Measurements from ENCODE around the gene IL31RA. TPM values are rescaled to one million over a fixed set of nuclear protein-coding genes. Genes with fewer than 3 reads are reported as not detected.
"Not testable (repeated sequence)": the region's sequence is repeated elsewhere in the genome, so short reads cannot be mapped to it uniquely, and the experiment has no call there.

Gene IL31RA
- total RNA-seq (not detected), total RNA-seq (0 to 0.21 (median 0) reads per million in 29 experiments)
- total RNA-seq (2013), result not detected

GRCh38 chr5:55850839-55851674 lies at the start of gene IL31RA:
Gene IL31RA (plus strand): TSS chr5:55851357. CDS start chr5:55851571, 214 bp downstream.
- 87% methylated on average over 6 of the region's 10 CpGs for WGBS (ENCODE audit: insufficient coverage)
- Histone ChIP-seq H3K4me3 (ENCODE audit: control insufficient read depth in 1 of 2, extremely low read depth in 1 of 2, low read length in 1 of 2) (no peak within 1 kb of the TSS), H3K27me3 (replicated peaks in 1 of 2; ENCODE audit: control insufficient read depth in 2 of 2, extremely low read depth in 1 of 2, insufficient read depth in 2 of 2, low read length in 1 of 2) (no peaks in the 10 kb centered on the region), H3K27ac (ENCODE audit: low read length) (no peak within 1 kb of the TSS), H3K9me3 (no peaks in the 10 kb centered on the region), H3K36me3 (ENCODE audit: control insufficient read depth in 2 of 2, extremely low read depth in 1 of 2, insufficient read depth in 1 of 2, low read length in 1 of 2) (no peaks in the 10 kb centered on the region), H3K4me1 (ENCODE audit: control insufficient read depth in 1 of 2, extremely low read depth in 1 of 2, insufficient read depth in 2 of 2, low read length in 2 of 2) (peaks cover 5 to 10% of the 10 kb centered on the region in 2 experiments)
- POLR2A ChIA-PET, result no interaction called here
- H3K27me3 Mint-ChIP-seq, result peaks cover 6 to 7% of the 10 kb centered on the region in 2 donors
- CTCF ChIA-PET, result no interaction called here
- no peak for DNase-seq
- H3K9me3 Mint-ChIP-seq, result no peaks in the 10 kb centered on the region
- ATAC-seq (replicated peaks in 1 of 4), result no peak
- no peak within 1 kb of the TSS for H3K4me3 Mint-ChIP-seq
- no peaks in the 10 kb centered on the region for H3K36me3 Mint-ChIP-seq
- no peak within 1 kb of the TSS for H3K27ac Mint-ChIP-seq
- peaks cover 9 to 11% (median 9%) of the 10 kb centered on the region in 3 donors for H3K4me1 Mint-ChIP-seq

- H3K4me3 Mint-ChIP-seq; CTCF ChIA-PET; H3K27me3 Mint-ChIP-seq; H3K27ac ChIP-seq (ENCODE audit: low read length); ATAC-seq (replicated peaks in 1 of 4); H3K36me3 Mint-ChIP-seq; H3K36me3 ChIP-seq (ENCODE audit: control insufficient read depth in 2 of 2, extremely low read depth in 1 of 2, insufficient read depth in 1 of 2, low read length in 1 of 2); H3K4me1 ChIP-seq (ENCODE audit: control insufficient read depth in 1 of 2, extremely low read depth in 1 of 2, insufficient read depth in 2 of 2, low read length in 2 of 2); H3K4me3 ChIP-seq (ENCODE audit: control insufficient read depth in 1 of 2, extremely low read depth in 1 of 2, low read length in 1 of 2); H3K9me3 ChIP-seq; H3K27ac Mint-ChIP-seq; H3K27me3 ChIP-seq (replicated peaks in 1 of 2; ENCODE audit: control insufficient read depth in 2 of 2, extremely low read depth in 1 of 2, insufficient read depth in 2 of 2, low read length in 1 of 2); H3K4me1 Mint-ChIP-seq: not testable (repeated sequence)
- peak in 2 of 35 experiments; percentile 3 to 15 for DNase-seq
- POLR2A ChIA-PET, result interaction anchor here in 1 of 2 donors (0.6 kb wide), 1 partner anchor 907 kb away, joined by 14 read pairs; no protein-coding TSS in a partner anchor
- WGBS (ENCODE audit: insufficient coverage), result 80% methylated on average over 3 of the region's 7 CpGs
- peaks cover 5 to 11% (median 7%) of the 10 kb centered on the region in 3 donors for H3K9me3 Mint-ChIP-seq
Observed at GRCh38 chr5:55808814-55809213, 42.3 kb upstream of the IL31RA start.

- CTCF ChIA-PET; H3K27me3 ChIP-seq (replicated peaks in 1 of 2; ENCODE audit: control insufficient read depth in 2 of 2, extremely low read depth in 1 of 2, insufficient read depth in 2 of 2, low read length in 1 of 2); DNase-seq; ATAC-seq (replicated peaks in 1 of 4); H3K9me3 ChIP-seq; H3K4me1 ChIP-seq (ENCODE audit: control insufficient read depth in 1 of 2, extremely low read depth in 1 of 2, insufficient read depth in 2 of 2, low read length in 2 of 2); H3K27ac ChIP-seq (ENCODE audit: low read length); H3K27ac Mint-ChIP-seq; POLR2A ChIA-PET; H3K4me3 ChIP-seq (ENCODE audit: control insufficient read depth in 1 of 2, extremely low read depth in 1 of 2, low read length in 1 of 2); H3K36me3 ChIP-seq (ENCODE audit: control insufficient read depth in 2 of 2, extremely low read depth in 1 of 2, insufficient read depth in 1 of 2, low read length in 1 of 2); H3K4me1 Mint-ChIP-seq; H3K36me3 Mint-ChIP-seq; H3K9me3 Mint-ChIP-seq; H3K4me3 Mint-ChIP-seq: not testable (repeated sequence)
- H3K27me3 Mint-ChIP-seq, result peaks cover 18 to 21% of the 10 kb centered on the region in 2 donors
- no CpG with 5 or more reads among the region's 4 CpGs for WGBS (ENCODE audit: insufficient coverage)
Observed at GRCh38 chr5:55815939-55816338, 35.2 kb upstream of the IL31RA start.

- H3K27me3 ChIP-seq (replicated peaks in 1 of 2; ENCODE audit: control insufficient read depth in 2 of 2, extremely low read depth in 1 of 2, insufficient read depth in 2 of 2, low read length in 1 of 2), result peaks cover 0 to 5% of the 10 kb centered on the region in 2 experiments
- no peaks in the 10 kb centered on the region for H3K9me3 ChIP-seq
- Mint-ChIP-seq H3K27ac (no peak overlapping the region), H3K36me3 (no peaks in the 10 kb centered on the region), H3K4me1 (peaks cover 0 to 2% (median 0%) of the 10 kb centered on the region in 3 donors), H3K4me3 (no peak overlapping the region), H3K9me3 (no peaks in the 10 kb centered on the region), H3K27me3 (peaks cover 22 to 25% of the 10 kb centered on the region in 2 donors)
- ATAC-seq (replicated peaks in 1 of 4) (no peak), DNase-seq (no peak)
- H3K4me1 ChIP-seq (ENCODE audit: control insufficient read depth in 1 of 2, extremely low read depth in 1 of 2, insufficient read depth in 2 of 2, low read length in 2 of 2), result no peaks in the 10 kb centered on the region
- POLR2A ChIA-PET, result no interaction called here
- no peaks in the 10 kb centered on the region for H3K36me3 ChIP-seq (ENCODE audit: control insufficient read depth in 2 of 2, extremely low read depth in 1 of 2, insufficient read depth in 1 of 2, low read length in 1 of 2)
- CTCF ChIA-PET, result interaction anchor here in 1 of 2 donors (0.6 kb wide), 1 partner anchor 34 kb away, joined by 7 read pairs; no protein-coding TSS in a partner anchor
- no peak overlapping the region for H3K4me3 ChIP-seq (ENCODE audit: control insufficient read depth in 1 of 2, extremely low read depth in 1 of 2, low read length in 1 of 2)
- H3K27ac ChIP-seq (ENCODE audit: low read length), result no peak overlapping the region
Observed at GRCh38 chr5:55816342-55816741, 34.8 kb upstream of the IL31RA start.

DNA sequence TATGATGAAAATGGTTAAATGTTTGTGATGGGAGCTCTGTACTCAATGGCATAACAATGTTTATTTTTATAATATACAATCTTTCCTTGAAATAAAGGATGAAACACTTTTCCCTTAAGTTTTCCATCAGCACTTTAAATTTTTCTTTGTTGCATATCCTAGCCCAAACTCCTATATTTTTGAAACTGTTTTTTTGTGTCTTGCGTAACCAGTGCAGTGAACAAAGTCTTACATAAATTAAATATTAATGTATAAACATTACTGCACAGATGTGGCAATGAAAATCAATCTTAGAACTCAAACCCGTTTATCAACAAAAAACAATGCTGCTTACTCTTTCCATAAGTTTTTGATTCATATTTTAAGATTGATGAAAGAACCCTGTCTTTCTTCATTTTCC lies 34.1 kb upstream of the IL31RA start:
- Histone ChIP-seq H3K4me3 (ENCODE audit: control insufficient read depth in 1 of 2, extremely low read depth in 1 of 2, low read length in 1 of 2) (no peak overlapping the region), H3K9me3 (no peaks in the 10 kb centered on the region), H3K36me3 (ENCODE audit: control insufficient read depth in 2 of 2, extremely low read depth in 1 of 2, insufficient read depth in 1 of 2, low read length in 1 of 2) (no peaks in the 10 kb centered on the region), H3K27me3 (replicated peaks in 1 of 2; ENCODE audit: control insufficient read depth in 2 of 2, extremely low read depth in 1 of 2, insufficient read depth in 2 of 2, low read length in 1 of 2) (peaks cover 0 to 11% of the 10 kb centered on the region in 2 experiments), H3K27ac (ENCODE audit: low read length) (no peak overlapping the region), H3K4me1 (ENCODE audit: control insufficient read depth in 1 of 2, extremely low read depth in 1 of 2, insufficient read depth in 2 of 2, low read length in 2 of 2) (peaks cover under 1 to 6% of the 10 kb centered on the region in 2 experiments)
- Mint-ChIP-seq H3K9me3 (no peaks in the 10 kb centered on the region), H3K27ac (no peak overlapping the region), H3K4me3 (no peak overlapping the region), H3K36me3 (no peaks in the 10 kb centered on the region), H3K27me3 (peaks cover 26 to 29% of the 10 kb centered on the region in 2 donors), H3K4me1 (peaks cover under 1 to 6% (median 1%) of the 10 kb centered on the region in 3 donors)
- no peak for ATAC-seq (replicated peaks in 1 of 4)
- no peak for DNase-seq
- ChIA-PET POLR2A (no interaction called here), CTCF (interaction anchor here in 1 of 2 donors (0.6 kb wide), 1 partner anchor 35 kb away, joined by 7 read pairs; no protein-coding TSS in a partner anchor)
- WGBS (ENCODE audit: insufficient coverage), result no CpG with 5 or more reads among the region's 2 CpGs

DNA sequence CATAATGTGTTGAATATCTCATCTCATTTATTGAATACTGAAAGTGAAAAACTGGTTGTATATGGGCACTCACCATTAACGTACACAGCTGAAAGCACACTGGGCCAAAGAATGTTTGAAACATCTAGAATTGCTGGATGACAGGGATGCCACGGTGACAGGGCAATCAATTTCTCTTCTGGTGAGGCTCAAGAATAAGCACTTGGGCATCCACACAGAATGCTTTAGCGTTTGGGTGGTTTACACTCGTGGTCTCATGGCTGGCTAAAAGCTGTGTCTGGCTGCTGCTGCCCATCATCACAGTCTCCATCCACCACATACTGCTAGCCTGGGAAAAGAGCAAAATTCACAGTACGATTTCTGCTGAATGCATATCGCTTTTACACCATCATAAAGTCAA lies 30.7 kb upstream of the IL31RA start:
- POLR2A ChIA-PET, result interaction anchor here (0.6 kb wide), 2 partner anchors 842 to 1984 kb away, joined by 4 to 5 read pairs; no protein-coding TSS in a partner anchor
- H3K9me3 Mint-ChIP-seq, result no peaks in the 10 kb centered on the region
- ATAC-seq (replicated peaks in 1 of 4), result no peak

More for the DNA sequence above, 30.7 kb upstream of the IL31RA start:
- Histone ChIP-seq H3K36me3 (ENCODE audit: control insufficient read depth in 2 of 2, extremely low read depth in 1 of 2, insufficient read depth in 1 of 2, low read length in 1 of 2) (no peaks in the 10 kb centered on the region), H3K4me3 (ENCODE audit: control insufficient read depth in 1 of 2, extremely low read depth in 1 of 2, low read length in 1 of 2) (no peak overlapping the region), H3K4me1 (ENCODE audit: control insufficient read depth in 1 of 2, extremely low read depth in 1 of 2, insufficient read depth in 2 of 2, low read length in 2 of 2) (peaks cover 2 to 7% of the 10 kb centered on the region in 2 experiments), H3K9me3 (no peaks in the 10 kb centered on the region), H3K27me3 (replicated peaks in 1 of 2; ENCODE audit: control insufficient read depth in 2 of 2, extremely low read depth in 1 of 2, insufficient read depth in 2 of 2, low read length in 1 of 2) (peaks cover 0 to 14% of the 10 kb centered on the region in 2 experiments), H3K27ac (ENCODE audit: low read length) (no peak overlapping the region)
- Mint-ChIP-seq H3K4me3 (no peak overlapping the region), H3K36me3 (no peaks in the 10 kb centered on the region), H3K27ac (no peak overlapping the region), H3K27me3 (peaks cover 50 to 51% of the 10 kb centered on the region in 2 donors), H3K4me1 (peaks cover 6 to 11% (median 9%) of the 10 kb centered on the region in 3 donors)
- WGBS (ENCODE audit: insufficient coverage), result 93% methylated on average over 4 of the region's 6 CpGs
- DNase-seq, result no peak
- CTCF ChIA-PET, result no interaction called here

Measured in T-cell (primary cell).